ENCODE measurements around the gene COL4A6. TPM values are rescaled to one million over a fixed set of nuclear protein-coding genes. Genes with fewer than 3 reads are reported as not detected.

Gene COL4A6
- total RNA-seq, 1 donor from 2014 or later: 1.0 TPM

DNA sequence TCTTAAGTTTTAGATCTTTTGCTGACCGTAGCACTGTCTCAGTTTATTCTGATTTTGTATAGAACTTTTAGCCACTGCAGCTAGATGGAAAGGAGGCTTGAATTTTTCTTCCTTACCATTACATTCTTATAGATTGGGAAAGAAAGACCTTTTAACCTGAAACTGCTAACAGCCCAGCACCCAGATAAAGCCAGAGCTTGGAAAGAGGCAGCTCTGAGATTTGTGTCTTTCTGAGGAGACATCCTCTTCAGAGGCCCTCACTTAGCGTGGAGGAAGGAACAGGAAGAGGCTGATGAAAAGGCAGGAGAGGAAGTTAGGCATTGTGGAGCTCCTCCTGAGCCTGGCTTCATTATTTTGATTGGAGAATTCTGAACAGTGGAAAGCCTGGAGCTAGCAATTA is 311.6 kb downstream of the COL4A6 start:
- no peak overlapping the region for H3K4me3 ChIP-seq (ENCODE audit: low read length in 3 of 3)
- peaks cover 0 to 14% (median 9%) of the 10 kb centered on the region in 3 donors for H3K4me1 ChIP-seq (ENCODE audit: control insufficient read depth in 3 of 3, insufficient read depth in 3 of 3, low read length in 3 of 3)
- no peaks in the 10 kb centered on the region for H3K9me3 ChIP-seq (ENCODE audit: control insufficient read depth in 3 of 3, low read length in 3 of 3)
- no peak overlapping the region for H3K9ac ChIP-seq (ENCODE audit: low read depth in 1 of 3, low read length in 3 of 3)
- peaks cover 0 to 6% (median 5%) of the 10 kb centered on the region in 3 donors for H3K36me3 ChIP-seq (ENCODE audit: control insufficient read depth in 3 of 3, insufficient read depth in 3 of 3, low read length in 3 of 3)
- no peaks in the 10 kb centered on the region for H3K27me3 ChIP-seq (ENCODE audit: control insufficient read depth in 3 of 3, insufficient read depth in 3 of 3, low read length in 3 of 3)
- H3K27ac ChIP-seq (ENCODE audit: low read depth, low read length): no peak overlapping the region

DNA sequence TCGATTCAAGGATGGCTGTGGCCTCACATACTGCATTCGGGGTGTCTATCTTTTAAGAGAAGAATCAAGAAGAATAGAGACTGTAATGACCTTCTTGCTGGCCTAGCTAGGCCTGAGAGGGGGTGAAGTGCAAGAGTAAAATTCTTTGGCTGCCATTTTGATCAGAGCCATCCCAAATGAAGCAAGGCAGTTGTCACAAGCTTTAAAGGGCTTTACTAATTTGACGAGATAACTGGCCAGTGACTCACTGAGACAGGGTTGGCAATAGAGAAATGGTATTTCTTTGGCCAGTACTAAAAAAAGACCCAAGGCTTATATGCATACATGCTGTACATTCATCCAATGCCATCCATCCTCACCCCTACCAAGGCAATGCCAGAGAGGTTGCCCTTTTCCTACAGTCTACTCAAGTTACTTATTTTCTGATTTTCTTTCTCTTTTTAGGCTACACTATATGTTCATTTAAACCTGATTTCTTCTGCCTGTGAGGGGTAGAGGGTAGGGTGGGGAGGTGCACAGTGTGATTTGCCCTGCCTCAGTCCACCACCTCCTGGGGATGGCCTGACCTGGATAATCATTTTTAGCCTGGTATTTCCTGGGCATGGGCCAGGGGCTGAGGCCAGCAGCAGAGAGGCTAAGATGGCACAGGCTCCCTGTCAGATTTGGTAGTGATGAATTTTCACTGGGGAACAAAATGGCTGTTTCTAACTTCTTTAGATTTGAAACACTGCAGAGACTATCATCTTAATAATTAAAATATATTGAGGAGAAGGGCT is 314.4 kb downstream of the COL4A6 start:
- Histone ChIP-seq H3K9ac (ENCODE audit: low read depth in 1 of 3, low read length in 3 of 3) (no peak overlapping the region), H3K4me3 (ENCODE audit: low read length in 3 of 3) (no peak overlapping the region), H3K27ac (ENCODE audit: low read depth, low read length) (peak overlapping the region; percentile 61), H3K36me3 (ENCODE audit: control insufficient read depth in 3 of 3, insufficient read depth in 3 of 3, low read length in 3 of 3) (no peaks in the 10 kb centered on the region), H3K4me1 (ENCODE audit: control insufficient read depth in 3 of 3, insufficient read depth in 3 of 3, low read length in 3 of 3) (peaks cover 7 to 20% (median 13%) of the 10 kb centered on the region in 3 donors), H3K9me3 (ENCODE audit: control insufficient read depth in 3 of 3, low read length in 3 of 3) (no peaks in the 10 kb centered on the region), H3K27me3 (ENCODE audit: control insufficient read depth in 3 of 3, insufficient read depth in 3 of 3, low read length in 3 of 3) (no peaks in the 10 kb centered on the region)

DNA sequence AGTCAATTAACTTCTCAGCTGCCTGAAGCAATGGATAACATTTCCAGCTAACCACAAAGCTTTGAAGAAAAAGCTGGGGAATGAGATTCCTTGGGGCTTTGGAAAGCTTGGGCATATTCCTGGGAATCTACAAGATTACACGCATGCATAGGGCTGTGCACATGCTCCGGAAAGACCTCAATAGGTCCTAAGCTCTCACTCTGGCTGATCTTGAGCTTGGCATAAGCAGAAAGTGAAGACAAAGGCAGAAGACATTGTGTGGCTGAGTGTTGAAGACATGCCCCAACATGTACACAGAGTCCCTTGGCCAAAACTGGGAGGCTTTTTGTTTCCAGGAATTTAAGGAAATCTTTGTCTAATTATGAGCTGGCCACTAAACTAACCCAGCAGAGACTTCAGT is 315.5 kb downstream of the COL4A6 start:
- H3K4me3 ChIP-seq (ENCODE audit: low read length in 3 of 3): no peak overlapping the region
- H3K4me1 ChIP-seq (ENCODE audit: control insufficient read depth in 3 of 3, insufficient read depth in 3 of 3, low read length in 3 of 3): peaks cover 7 to 23% (median 13%) of the 10 kb centered on the region in 3 donors
- H3K9ac ChIP-seq (ENCODE audit: low read depth in 1 of 3, low read length in 3 of 3): no peak overlapping the region
- no peaks in the 10 kb centered on the region for H3K9me3 ChIP-seq (ENCODE audit: control insufficient read depth in 3 of 3, low read length in 3 of 3)
- no peak overlapping the region for H3K27ac ChIP-seq (ENCODE audit: low read depth, low read length)
- no peaks in the 10 kb centered on the region for H3K36me3 ChIP-seq (ENCODE audit: control insufficient read depth in 3 of 3, insufficient read depth in 3 of 3, low read length in 3 of 3)
- peaks cover 0 to 2% (median 0%) of the 10 kb centered on the region in 3 donors for H3K27me3 ChIP-seq (ENCODE audit: control insufficient read depth in 3 of 3, insufficient read depth in 3 of 3, low read length in 3 of 3)

DNA sequence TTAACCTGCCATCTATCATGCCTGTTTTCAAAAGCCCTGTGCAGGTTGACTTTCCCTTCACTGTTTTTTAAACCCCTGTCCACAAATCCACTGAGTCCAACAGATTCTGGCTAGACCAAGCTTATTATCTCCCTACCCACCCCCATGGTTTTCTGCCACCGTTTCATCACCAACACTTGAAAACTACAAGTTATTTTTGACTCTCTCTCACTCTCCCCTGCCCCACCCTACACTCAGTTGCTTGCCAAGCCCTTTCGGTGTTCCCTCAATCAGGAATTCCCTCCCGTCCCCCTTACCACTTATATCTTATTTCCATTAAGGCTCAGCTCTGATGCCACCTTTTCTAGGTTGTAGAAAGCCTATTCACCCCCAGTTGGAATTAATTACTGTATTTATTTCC is 316.9 kb downstream of the COL4A6 start:
- Histone ChIP-seq H3K4me3 (ENCODE audit: low read length in 3 of 3) (no peak overlapping the region), H3K36me3 (ENCODE audit: control insufficient read depth in 3 of 3, insufficient read depth in 3 of 3, low read length in 3 of 3) (no peaks in the 10 kb centered on the region), H3K27me3 (ENCODE audit: control insufficient read depth in 3 of 3, insufficient read depth in 3 of 3, low read length in 3 of 3) (peaks cover 0 to 2% (median 0%) of the 10 kb centered on the region in 3 donors), H3K9ac (ENCODE audit: low read depth in 1 of 3, low read length in 3 of 3) (no peak overlapping the region), H3K27ac (ENCODE audit: low read depth, low read length) (no peak overlapping the region), H3K9me3 (ENCODE audit: control insufficient read depth in 3 of 3, low read length in 3 of 3) (no peaks in the 10 kb centered on the region), H3K4me1 (ENCODE audit: control insufficient read depth in 3 of 3, insufficient read depth in 3 of 3, low read length in 3 of 3) (peaks cover 7 to 23% (median 19%) of the 10 kb centered on the region in 3 donors)

DNA sequence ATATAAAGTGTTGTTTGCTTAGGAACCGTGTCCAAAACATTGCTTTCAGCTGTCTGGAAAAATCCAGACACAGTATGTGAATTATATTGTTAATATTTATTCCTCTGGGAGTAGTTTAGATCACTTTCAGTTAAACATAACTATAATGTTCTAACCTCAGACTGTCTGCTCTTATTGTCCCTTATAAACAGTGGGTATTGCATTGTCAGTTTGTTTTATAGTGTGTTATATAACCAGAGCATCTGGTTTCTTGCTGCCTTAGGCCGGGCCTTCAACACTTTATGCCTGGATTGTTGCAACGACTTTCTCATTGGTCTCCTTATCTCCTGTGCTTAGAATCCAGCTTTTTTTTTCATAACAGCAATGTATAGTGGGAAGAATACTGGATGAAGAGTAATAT is 320.2 kb downstream of the COL4A6 start:
- H3K9ac ChIP-seq (ENCODE audit: low read depth in 1 of 3, low read length in 3 of 3): no peak overlapping the region

DNA sequence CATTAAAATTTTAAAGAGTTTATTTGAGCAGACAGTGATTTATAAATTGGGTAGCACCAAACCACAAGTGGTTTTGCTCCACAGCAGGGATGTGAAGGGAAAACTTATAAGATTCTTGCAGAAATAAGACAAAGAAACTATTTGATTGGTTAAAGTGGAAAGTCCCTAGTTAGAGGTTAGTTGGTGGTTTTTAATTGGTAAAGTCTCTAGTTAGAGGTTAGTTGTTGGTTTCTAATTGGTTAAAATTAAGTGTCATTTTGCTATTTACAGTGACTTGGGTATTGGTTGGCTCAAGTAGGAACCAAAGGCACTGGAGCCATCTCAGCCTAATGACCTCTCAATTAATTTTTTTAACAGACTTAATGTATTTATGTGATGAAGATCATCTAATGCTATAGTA is 323.7 kb downstream of the COL4A6 start:
- peaks cover 0 to 7% (median 3%) of the 10 kb centered on the region in 3 donors for H3K4me1 ChIP-seq (ENCODE audit: control insufficient read depth in 3 of 3, insufficient read depth in 3 of 3, low read length in 3 of 3)

More for the DNA sequence above, 320.2 kb downstream of the COL4A6 start:
- Histone ChIP-seq H3K4me1 (ENCODE audit: control insufficient read depth in 3 of 3, insufficient read depth in 3 of 3, low read length in 3 of 3) (peaks cover 7 to 16% (median 12%) of the 10 kb centered on the region in 3 donors), H3K36me3 (ENCODE audit: control insufficient read depth in 3 of 3, insufficient read depth in 3 of 3, low read length in 3 of 3) (no peaks in the 10 kb centered on the region), H3K9me3 (ENCODE audit: control insufficient read depth in 3 of 3, low read length in 3 of 3) (no peaks in the 10 kb centered on the region), H3K27ac (ENCODE audit: low read depth, low read length) (no peak overlapping the region), H3K4me3 (ENCODE audit: low read length in 3 of 3) (no peak overlapping the region), H3K27me3 (ENCODE audit: control insufficient read depth in 3 of 3, insufficient read depth in 3 of 3, low read length in 3 of 3) (peaks cover 0 to 2% (median 0%) of the 10 kb centered on the region in 3 donors)

More for the DNA sequence above, 323.7 kb downstream of the COL4A6 start:
- Histone ChIP-seq H3K9me3 (ENCODE audit: control insufficient read depth in 3 of 3, low read length in 3 of 3) (no peaks in the 10 kb centered on the region), H3K4me3 (ENCODE audit: low read length in 3 of 3) (no peak overlapping the region), H3K9ac (ENCODE audit: low read depth in 1 of 3, low read length in 3 of 3) (no peak overlapping the region), H3K36me3 (ENCODE audit: control insufficient read depth in 3 of 3, insufficient read depth in 3 of 3, low read length in 3 of 3) (no peaks in the 10 kb centered on the region), H3K27ac (ENCODE audit: low read depth, low read length) (no peak overlapping the region), H3K27me3 (ENCODE audit: control insufficient read depth in 3 of 3, insufficient read depth in 3 of 3, low read length in 3 of 3) (peaks cover 0 to 2% (median 0%) of the 10 kb centered on the region in 3 donors)

Other genes starting within 250 kb of the COL4A6 start
- gene COL4A5, start 1.4 kb upstream of the COL4A6 start, total RNA-seq: 17.2 TPM